Smooth muscle cell (in vitro differentiated cells): ENCODE measurements around the gene C6orf47. TPM values are rescaled to one million over a fixed set of nuclear protein-coding genes. Genes with fewer than 3 reads are reported as not detected.

ENCODE experiments used
- DNase-seq: peaks from one replicate; lab custom pipeline; 2025; ENCODE audit not compliant: unreplicated experiment; lab: John Stamatoyannopoulos, UW
- H2AFZ ChIP-seq: fragments of 200-600 bp; sonication (generic); 2 replicates; pipeline ENCODE4 v1.6.0; 2016; ENCODE audit warnings: antibody characterized with exemption, low read depth, mild to moderate bottlenecking
- H3F3A ChIP-seq: fragments of 200-600 bp; sonication (generic); 2 replicates; pipeline ENCODE4 v1.6.0; 2017; ENCODE audit warnings: antibody characterized with exemption, low read depth
- H3K27ac ChIP-seq: fragments of 200-600 bp; sonication (generic); 2 replicates; pipeline ENCODE4 v1.5.1; 2016; ENCODE audit warnings: low read depth, mild to moderate bottlenecking
- H3K27me3 ChIP-seq: fragments of 200-600 bp; sonication (generic); 2 replicates; pipeline ENCODE4 v1.6.1; 2016; ENCODE audit warnings: low read depth, mild to moderate bottlenecking
- H3K36me3 ChIP-seq: fragments of 200-600 bp; sonication (generic); 2 replicates; pipeline ENCODE4 v1.5.1; 2016; ENCODE audit warnings: low read depth
- H3K4me1 ChIP-seq: fragments of 200-600 bp; sonication (generic); 2 replicates; pipeline ENCODE4 v1.5.1; 2016; ENCODE audit warnings: low read depth
- H3K4me2 ChIP-seq: fragments of 200-600 bp; sonication (generic); 2 replicates; pipeline ENCODE4 v1.6.0; 2016; ENCODE audit warnings: mild to moderate bottlenecking
- H3K4me3 ChIP-seq: fragments of 200-600 bp; sonication (generic); 2 replicates; pipeline ENCODE4 v1.5.1; 2016; ENCODE audit warnings: mild to moderate bottlenecking
- H3K79me2 ChIP-seq: fragments of 200-600 bp; sonication (generic); 2 replicates; pipeline ENCODE4 v1.6.0; 2016; ENCODE audit warnings: low read depth, mild to moderate bottlenecking
- H3K9ac ChIP-seq: fragments of 200-600 bp; sonication (generic); 2 replicates; pipeline ENCODE4 v1.6.0; 2016; ENCODE audit warnings: low read depth
- H3K9me3 ChIP-seq: fragments of 200-600 bp; sonication (generic); replicated peaks from 2 replicates; pipeline ENCODE4 v1.5.1; 2016; ENCODE audit warnings: low read depth
- H4K20me1 ChIP-seq: fragments of 200-600 bp; sonication (generic); 2 replicates; pipeline ENCODE4 v1.6.0; 2016; ENCODE audit warnings: low read depth
- WGBS: methylation state at CpG from one replicate; pipeline ENCODE4 v1.1.7; 2016; ENCODE audit warnings: low lambda C conversion rate; 5-methylcytosine and 5-hydroxymethylcytosine counted together
- polyA plus RNA-seq: library from polyadenylated mRNA; unstranded; fragments of >200 nt; fragmentation: Nextera tagmentation; extraction: Ambion mirVana; gene quantifications from 2 replicates; pipeline ENCODE4 v1.2.1, GENCODE V29; 2016
- total RNA-seq: library from RNA; depleted of rRNA; stranded (reverse); fragments of >200 nt; gene quantifications from 2 replicates; pipeline ENCODE4 v1.2.3, GENCODE V29; 2014
- TF ChIP-seq, protein P1 (sequence below): fragments of 200-600 bp; sonication (generic); IDR thresholded peaks from 2 replicates; pipeline ENCODE4 v1.5.1; 2017; ENCODE audit warnings: borderline replicate concordance, mild to moderate bottlenecking, antibody characterized with exemption; ENCODE audit not compliant: insufficient read depth, poor library complexity, severe bottlenecking

C6orf47 gene
- total and polyA plus RNA-seq, 2 experiments from 2014 or later: 7.1 to 15.5 TPM

DNA sequence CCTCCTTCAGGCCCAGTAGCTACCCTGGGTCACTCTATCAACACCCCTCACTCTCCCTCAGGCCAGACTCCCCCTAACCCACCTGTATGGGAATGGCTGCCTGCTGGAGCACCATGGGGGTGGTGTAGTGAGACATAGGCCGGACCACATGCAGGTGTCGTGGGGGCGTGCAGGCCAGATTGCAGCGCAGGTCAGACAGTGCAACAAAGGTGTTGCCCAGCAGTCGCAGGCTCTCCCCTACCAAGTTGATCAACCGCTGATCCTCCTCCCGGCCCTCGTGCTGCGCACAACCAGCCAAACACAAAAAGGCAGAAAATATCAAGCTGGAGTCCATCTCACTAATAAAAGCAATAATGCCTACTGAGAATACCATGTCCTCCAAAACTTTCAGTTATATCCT, 15.3 kb downstream of the C6orf47 start:
- Histone ChIP-seq H3K4me3 (no peak overlapping the region), H4K20me1 (peaks cover 4% of the 10 kb centered on the region), H3K27ac (no peak overlapping the region), H3K9me3 (no peaks in the 10 kb centered on the region), H3F3A (peaks cover 14% of the 10 kb centered on the region), H3K4me1 (no peaks in the 10 kb centered on the region), H3K27me3 (no peaks in the 10 kb centered on the region), H3K36me3 (peaks cover 6% of the 10 kb centered on the region), H3K79me2 (peaks cover 19% of the 10 kb centered on the region), H3K4me2 (no peak overlapping the region), H3K9ac (no peak overlapping the region), H2AFZ (no peak overlapping the region)
- TF ChIP-seq, protein P1, sequence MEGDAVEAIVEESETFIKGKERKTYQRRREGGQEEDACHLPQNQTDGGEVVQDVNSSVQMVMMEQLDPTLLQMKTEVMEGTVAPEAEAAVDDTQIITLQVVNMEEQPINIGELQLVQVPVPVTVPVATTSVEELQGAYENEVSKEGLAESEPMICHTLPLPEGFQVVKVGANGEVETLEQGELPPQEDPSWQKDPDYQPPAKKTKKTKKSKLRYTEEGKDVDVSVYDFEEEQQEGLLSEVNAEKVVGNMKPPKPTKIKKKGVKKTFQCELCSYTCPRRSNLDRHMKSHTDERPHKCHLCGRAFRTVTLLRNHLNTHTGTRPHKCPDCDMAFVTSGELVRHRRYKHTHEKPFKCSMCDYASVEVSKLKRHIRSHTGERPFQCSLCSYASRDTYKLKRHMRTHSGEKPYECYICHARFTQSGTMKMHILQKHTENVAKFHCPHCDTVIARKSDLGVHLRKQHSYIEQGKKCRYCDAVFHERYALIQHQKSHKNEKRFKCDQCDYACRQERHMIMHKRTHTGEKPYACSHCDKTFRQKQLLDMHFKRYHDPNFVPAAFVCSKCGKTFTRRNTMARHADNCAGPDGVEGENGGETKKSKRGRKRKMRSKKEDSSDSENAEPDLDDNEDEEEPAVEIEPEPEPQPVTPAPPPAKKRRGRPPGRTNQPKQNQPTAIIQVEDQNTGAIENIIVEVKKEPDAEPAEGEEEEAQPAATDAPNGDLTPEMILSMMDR: no peak
- WGBS: over 99% methylated on average over 9 of the region's 9 CpGs
- no peak for DNase-seq

DNA sequence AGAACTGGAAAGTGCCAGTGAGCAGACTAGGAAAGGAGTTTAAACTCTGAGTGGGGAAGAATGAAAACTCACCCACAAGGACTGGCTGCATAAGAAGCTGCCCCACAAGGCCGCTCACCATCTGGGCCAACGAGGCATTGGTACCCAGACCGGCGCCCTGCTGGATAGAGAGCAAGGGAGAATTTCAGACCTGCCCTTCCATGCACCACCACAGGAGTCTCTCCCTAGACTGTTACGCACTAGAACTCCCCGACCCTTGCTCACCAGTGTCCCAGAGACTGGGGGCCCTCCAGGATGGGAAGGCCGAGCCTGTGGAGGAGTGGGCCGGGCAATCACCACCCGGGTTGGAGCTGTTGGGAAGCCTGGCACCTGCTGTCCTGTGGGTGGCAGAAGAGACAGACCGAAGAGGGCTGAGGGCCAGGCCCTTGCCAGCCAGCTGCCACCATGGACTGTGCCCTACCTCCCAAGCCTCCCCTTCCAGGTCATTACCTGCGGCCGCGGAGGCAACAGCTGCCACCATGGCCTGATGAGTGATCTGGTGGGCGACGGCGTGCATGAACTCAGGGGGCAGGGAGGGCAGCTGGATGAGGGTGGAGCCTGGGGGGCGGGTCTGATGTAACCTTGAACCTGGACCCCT, 16.6 kb downstream of the C6orf47 start:
- 97% methylated on average over 17 of the region's 17 CpGs for WGBS
- Histone ChIP-seq H3K4me3 (no peak overlapping the region), H3F3A (peaks cover 27% of the 10 kb centered on the region), H3K4me1 (no peaks in the 10 kb centered on the region), H3K27ac (no peak overlapping the region), H3K36me3 (peaks cover 6% of the 10 kb centered on the region), H3K9me3 (no peaks in the 10 kb centered on the region), H3K9ac (no peak overlapping the region), H4K20me1 (peaks cover 6% of the 10 kb centered on the region), H3K27me3 (no peaks in the 10 kb centered on the region), H3K79me2 (peaks cover 7% of the 10 kb centered on the region), H3K4me2 (no peak overlapping the region), H2AFZ (no peak overlapping the region)
- TF ChIP-seq, protein P1: no peak
- no peak for DNase-seq

DNA sequence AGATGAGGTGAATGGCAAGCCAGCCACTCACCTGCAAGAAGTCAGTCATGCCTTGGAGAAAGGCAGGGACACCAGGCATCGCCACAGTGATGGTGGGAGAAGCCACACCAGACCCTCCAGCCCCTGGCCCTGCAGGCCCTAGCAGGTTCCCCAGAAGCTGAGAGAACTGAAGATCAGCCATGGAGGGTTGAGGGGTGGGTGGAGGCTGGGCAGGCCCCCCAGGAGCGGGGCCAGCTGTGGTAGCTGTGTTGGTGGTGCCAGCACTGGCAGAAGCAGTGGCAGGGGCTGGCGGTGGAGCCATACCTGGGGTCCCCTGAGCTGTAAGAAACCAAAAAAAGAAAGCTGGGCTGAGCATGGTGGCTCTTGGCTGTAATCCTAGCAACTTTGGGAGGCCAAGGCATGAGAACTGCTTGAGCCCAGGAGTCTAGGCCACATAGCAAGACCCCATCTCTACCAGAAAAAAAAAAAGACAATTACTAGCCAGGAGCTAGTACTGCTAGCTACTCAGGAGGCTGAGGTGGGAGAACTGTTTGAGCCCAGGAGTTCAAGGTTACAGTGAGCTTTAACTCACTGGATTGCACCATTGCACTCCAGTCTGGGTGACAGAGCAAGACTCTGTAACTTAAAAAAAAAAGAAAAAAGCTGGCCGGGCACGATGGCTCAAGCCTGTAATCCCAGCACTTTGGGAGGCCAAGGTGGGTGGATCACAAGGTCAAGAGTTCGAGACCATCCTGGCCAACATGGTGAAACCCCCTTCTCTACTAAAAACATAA, 17.6 kb downstream of the C6orf47 start:
- H3K4me2 ChIP-seq: no peak overlapping the region
- peaks cover 6% of the 10 kb centered on the region for H3K36me3 ChIP-seq
- WGBS: 97% methylated on average over 6 of the region's 6 CpGs
- H4K20me1 ChIP-seq: peaks cover 9% of the 10 kb centered on the region
- no peaks in the 10 kb centered on the region for H3K27me3 ChIP-seq
- no peaks in the 10 kb centered on the region for H3K4me1 ChIP-seq
- no peak overlapping the region for H3K4me3 ChIP-seq
- no peaks in the 10 kb centered on the region for H3K79me2 ChIP-seq
- peaks cover 33% of the 10 kb centered on the region for H3F3A ChIP-seq
- no peak for DNase-seq
- no peak overlapping the region for H3K27ac ChIP-seq
- TF ChIP-seq, protein P1: no peak
- no peak overlapping the region for H2AFZ ChIP-seq
- H3K9ac ChIP-seq: no peak overlapping the region
- H3K9me3 ChIP-seq: no peaks in the 10 kb centered on the region
